ENCODE data around the gene WNT3A. TPM values are rescaled to one million over a fixed set of nuclear protein-coding genes. Genes with fewer than 3 reads are reported as not detected.

WNT3A gene
- total and polyA plus RNA-seq, 2 of the 4 experiments (the other 2 are of a cell fraction): not detected

GRCh38 chr1:228070173-228070572 lies 63.4 kb downstream of the WNT3A start:
- Histone ChIP-seq H2BK120ac (ENCODE audit: low read depth, low read length) (no peak overlapping the region), H2BK20ac (ENCODE audit: low read depth, low read length) (no peak overlapping the region), H2AK9ac (replicated peaks; ENCODE audit: low read depth, low read length, poor library complexity) (no peak overlapping the region), H4K5ac (ENCODE audit: low read depth, low read length) (no peak overlapping the region), H2AFZ (replicated peaks; ENCODE audit: low read length, poor library complexity) (no peak overlapping the region), H3K27ac (ENCODE audit: insufficient read depth, low read length) (no peak overlapping the region), H3K14ac (replicated peaks; ENCODE audit: low read depth, low read length) (no peak overlapping the region), H3K4ac (ENCODE audit: low read depth, low read length) (no peak overlapping the region), H3K4me2 (ENCODE audit: low read depth, low read length) (no peak overlapping the region), H3K79me1 (ENCODE audit: low read depth in 1 of 2, low read length in 2 of 2) (no peaks in the 10 kb centered on the region), H3K9me1 (ENCODE audit: insufficient read depth, low read length) (no peaks in the 10 kb centered on the region), H4K20me1 (ENCODE audit: insufficient read depth, low read length) (peaks cover 7% of the 10 kb centered on the region), H3K4me3 (ENCODE audit: insufficient read depth, low read depth, low read length) (no peak overlapping the region), H3K36me3 (ENCODE audit: control insufficient read depth, insufficient read depth, low read length) (no peaks in the 10 kb centered on the region), H3K27me3 (ENCODE audit: control insufficient read depth, insufficient read depth, low read length) (peaks cover 37% of the 10 kb centered on the region), H2AK5ac (ENCODE audit: low read depth, low read length) (no peak overlapping the region), H2BK5ac (ENCODE audit: low read depth, low read length, poor library complexity, severe bottlenecking) (no peak overlapping the region), H4K91ac (ENCODE audit: insufficient read depth, low read depth, low read length) (no peak overlapping the region), H3K18ac (ENCODE audit: low read depth, low read length) (no peak overlapping the region), H3K9ac (ENCODE audit: low read depth, low read length) (no peak overlapping the region), H3K23ac (ENCODE audit: low read depth, low read length) (no peak overlapping the region), H4K8ac (ENCODE audit: low read depth in 2 of 2, low read length in 2 of 2) (no peak overlapping the region), H2BK15ac (ENCODE audit: low read depth, low read length) (no peak overlapping the region), H3K9me3 (ENCODE audit: control insufficient read depth, insufficient read depth, low read length) (no peaks in the 10 kb centered on the region), H3K56ac (ENCODE audit: extremely low read depth, insufficient read depth, low read length) (no peak overlapping the region), H3K4me1 (ENCODE audit: control insufficient read depth, insufficient read depth, low read length) (no peaks in the 10 kb centered on the region)
- intact Hi-C loops (cut with micrococcal nuclease) (no loop called here), dilution Hi-C loops (cut with HindIII; ENCODE audit: low sequenced_read_pairs, unreplicated experiment) (no loop called here), in situ Hi-C loops (cut with MboI; ENCODE audit: low sequenced_read_pairs) (no loop called here)
- DNase-seq: no peak
- TF ChIP-seq RFX5 (IDR thresholded peaks at IDR 0.05; ENCODE audit: low read depth, low read length) (no peak), MAFK (IDR thresholded peaks at IDR 0.05; ENCODE audit: low read depth, low read length) (no peak), NFE2L2 (IDR thresholded peaks at IDR 0.05; ENCODE audit: low read depth, low read length) (no peak), CHD1 (IDR thresholded peaks at IDR 0.05; ENCODE audit: low read depth, low read length) (no peak)
- 57 to 100% methylated on average over 1 to 2 of the region's 2 CpGs for WGBS, 2 experiments (ENCODE audit: extremely low coverage in 2 of 2, insufficient read length in 1 of 2)
- no TSS peak for BruUV-seq (replicated peaks)
- ChIA-PET CTCF (no interaction called here), POLR2A (ENCODE audit: unreplicated experiment) (no interaction called here)
- no peak for ATAC-seq (ENCODE audit: low read depth)
